ENCODE data around the gene DNAJC1. TPM values are rescaled to one million over a fixed set of nuclear protein-coding genes. Genes with fewer than 3 reads are reported as not detected.
"Not testable (repeated sequence)": the region's sequence is repeated elsewhere in the genome, so short reads cannot be mapped to it uniquely, and the experiment has no call there.

Gene DNAJC1
- polyA plus RNA-seq, 1 donor from 2014 or later: 15.9 TPM

GRCh38 chr10:21834574-21834973 is 169.0 kb downstream of the DNAJC1 start:
- not testable (repeated sequence) for H3K79me2 ChIP-seq (replicated peaks; ENCODE audit: insufficient read depth, low read length); H3K4me3 ChIP-seq (ENCODE audit: low read length); H3K36me3 ChIP-seq (ENCODE audit: insufficient read depth, low read length); H3K27ac ChIP-seq (ENCODE audit: low read length); H3K9ac ChIP-seq (ENCODE audit: low read length); H3K9me2 ChIP-seq (ENCODE audit: insufficient read depth, low read length); H3K4me2 ChIP-seq (ENCODE audit: low read length); H4K20me1 ChIP-seq (ENCODE audit: insufficient read depth); H2AFZ ChIP-seq (ENCODE audit: low read depth, low read length); H3F3A ChIP-seq (ENCODE audit: insufficient read depth, low read length, poor library complexity, severe bottlenecking); H3K27me3 ChIP-seq (ENCODE audit: insufficient read depth, low read depth, low read length); H3K9me3 ChIP-seq (ENCODE audit: low read length)

- no peaks in the 10 kb centered on the region for H4K20me1 ChIP-seq (ENCODE audit: insufficient read depth)
- no peak overlapping the region for H3K9ac ChIP-seq (ENCODE audit: low read length)
- H3K79me2 ChIP-seq (replicated peaks; ENCODE audit: insufficient read depth, low read length): no peaks in the 10 kb centered on the region
- no peaks in the 10 kb centered on the region for H3K9me2 ChIP-seq (ENCODE audit: insufficient read depth, low read length)
- H3K27ac ChIP-seq (ENCODE audit: low read length): no peak overlapping the region
- H3K4me3 ChIP-seq (ENCODE audit: low read length): no peak overlapping the region
- H3K27me3 ChIP-seq (ENCODE audit: insufficient read depth, low read depth, low read length): no peaks in the 10 kb centered on the region
- H3K36me3 ChIP-seq (ENCODE audit: insufficient read depth, low read length): no peaks in the 10 kb centered on the region
- no peaks in the 10 kb centered on the region for H3F3A ChIP-seq (ENCODE audit: insufficient read depth, low read length, poor library complexity, severe bottlenecking)
- no peak for TF ChIP-seq CTCF (IDR thresholded peaks at IDR 0.05; ENCODE audit: poor library complexity, severe bottlenecking)
- no peak for TF ChIP-seq EP300 (conservative IDR thresholded peaks at IDR 0.05; ENCODE audit: poor library complexity, severe bottlenecking)
- TF ChIP-seq EZH2 (IDR thresholded peaks at IDR 0.05; ENCODE audit: borderline replicate concordance, insufficient read depth, low read length, poor library complexity, severe bottlenecking): no peak
- no peak overlapping the region for H3K4me2 ChIP-seq (ENCODE audit: low read length)
- no peak overlapping the region for H2AFZ ChIP-seq (ENCODE audit: low read depth, low read length)
- H3K9me3 ChIP-seq (ENCODE audit: low read length): no peaks in the 10 kb centered on the region
Observed at GRCh38 chr10:21832821-21833130, 170.8 kb downstream of the DNAJC1 start.

- Histone ChIP-seq H3K9ac (ENCODE audit: low read length) (no peak overlapping the region), H4K20me1 (ENCODE audit: insufficient read depth) (no peaks in the 10 kb centered on the region), H2AFZ (ENCODE audit: low read depth, low read length) (no peak overlapping the region), H3K4me2 (ENCODE audit: low read length) (no peak overlapping the region), H3K79me2 (replicated peaks; ENCODE audit: insufficient read depth, low read length) (no peaks in the 10 kb centered on the region), H3K36me3 (ENCODE audit: insufficient read depth, low read length) (no peaks in the 10 kb centered on the region), H3K9me3 (ENCODE audit: low read length) (no peaks in the 10 kb centered on the region), H3K27ac (ENCODE audit: low read length) (no peak overlapping the region), H3K9me2 (ENCODE audit: insufficient read depth, low read length) (no peaks in the 10 kb centered on the region), H3F3A (ENCODE audit: insufficient read depth, low read length, poor library complexity, severe bottlenecking) (no peaks in the 10 kb centered on the region), H3K27me3 (ENCODE audit: insufficient read depth, low read depth, low read length) (no peaks in the 10 kb centered on the region), H3K4me3 (ENCODE audit: low read length) (no peak overlapping the region)
- no peak for TF ChIP-seq EZH2 (IDR thresholded peaks at IDR 0.05; ENCODE audit: borderline replicate concordance, insufficient read depth, low read length, poor library complexity, severe bottlenecking)
Observed at GRCh38 chr10:21831986-21832820, 171.3 kb downstream of the DNAJC1 start.

- no peak overlapping the region for H3K9ac ChIP-seq (ENCODE audit: low read length)
- no peaks in the 10 kb centered on the region for H3K9me2 ChIP-seq (ENCODE audit: insufficient read depth, low read length)
- H3K4me3 ChIP-seq (ENCODE audit: low read length): no peak overlapping the region
- no peaks in the 10 kb centered on the region for H4K20me1 ChIP-seq (ENCODE audit: insufficient read depth)
- peaks cover 11% of the 10 kb centered on the region for H3K9me3 ChIP-seq (ENCODE audit: low read length)
- no peaks in the 10 kb centered on the region for H3K36me3 ChIP-seq (ENCODE audit: insufficient read depth, low read length)
- no peaks in the 10 kb centered on the region for H3F3A ChIP-seq (ENCODE audit: insufficient read depth, low read length, poor library complexity, severe bottlenecking)
- TF ChIP-seq POLR2AphosphoS5 (IDR thresholded peaks at IDR 0.05): no peak
- no peak overlapping the region for H3K4me2 ChIP-seq (ENCODE audit: low read length)
- no peaks in the 10 kb centered on the region for H3K79me2 ChIP-seq (replicated peaks; ENCODE audit: insufficient read depth, low read length)
- H3K27ac ChIP-seq (ENCODE audit: low read length): no peak overlapping the region
- no peaks in the 10 kb centered on the region for H3K27me3 ChIP-seq (ENCODE audit: insufficient read depth, low read depth, low read length)
- H2AFZ ChIP-seq (ENCODE audit: low read depth, low read length): no peak overlapping the region
Observed at GRCh38 chr10:21830037-21830436, 173.5 kb downstream of the DNAJC1 start.

Measured in neural cell (in vitro differentiated cells).